Measurements from ENCODE around the gene PER1.
A peak's percentile ranks its signal among the peaks of the same experiment; 100 is the strongest.

Gene PER1

GRCh38 chr17:8153031-8153451, 837 bp upstream of the PER1 start:
- no peak for DNase-seq (ENCODE audit: low read depth in 2 of 2)

- no peak for DNase-seq (ENCODE audit: low read depth in 2 of 2)
Observed at GRCh38 chr17:8151641-8152111, 528 bp downstream of the PER1 start.

- DNase-seq (ENCODE audit: low read depth in 2 of 2) = peak; percentile 83 to 86
Observed at GRCh38 chr17:8151120-8151640, 1.0 kb downstream of the PER1 start.

- DNase-seq (ENCODE audit: low read depth in 2 of 2) = no peak
Observed at GRCh38 chr17:8150194-8151119, 1.7 kb downstream of the PER1 start.

- no peak for DNase-seq (ENCODE audit: low read depth in 2 of 2)
Observed at GRCh38 chr17:8149419-8150193, 2.6 kb downstream of the PER1 start.

DNA sequence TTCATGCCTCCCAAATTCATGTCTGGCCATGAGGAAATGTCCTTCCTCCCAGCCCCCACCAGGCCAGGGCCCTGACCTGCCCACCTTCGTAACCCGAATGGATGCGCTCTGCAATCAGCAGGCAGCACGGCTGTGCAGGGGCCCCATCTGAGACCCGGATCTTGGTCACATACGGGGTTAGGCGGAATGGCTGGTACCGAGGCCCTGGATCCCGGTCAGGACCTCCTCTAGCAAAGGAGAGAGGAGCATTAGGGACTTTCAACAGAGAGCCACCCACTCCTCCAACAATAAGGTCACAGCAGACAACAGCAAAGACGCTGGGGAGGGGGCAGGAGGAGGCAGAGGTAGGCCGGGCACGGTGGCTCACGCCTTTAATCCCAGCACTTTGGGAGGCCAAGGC, 3.6 kb downstream of the PER1 start:
- no peak for DNase-seq (ENCODE audit: low read depth in 2 of 2)

GRCh38 chr17:8147805-8148404, 4.3 kb downstream of the PER1 start:
- no peak for DNase-seq (ENCODE audit: low read depth in 2 of 2)

DNA sequence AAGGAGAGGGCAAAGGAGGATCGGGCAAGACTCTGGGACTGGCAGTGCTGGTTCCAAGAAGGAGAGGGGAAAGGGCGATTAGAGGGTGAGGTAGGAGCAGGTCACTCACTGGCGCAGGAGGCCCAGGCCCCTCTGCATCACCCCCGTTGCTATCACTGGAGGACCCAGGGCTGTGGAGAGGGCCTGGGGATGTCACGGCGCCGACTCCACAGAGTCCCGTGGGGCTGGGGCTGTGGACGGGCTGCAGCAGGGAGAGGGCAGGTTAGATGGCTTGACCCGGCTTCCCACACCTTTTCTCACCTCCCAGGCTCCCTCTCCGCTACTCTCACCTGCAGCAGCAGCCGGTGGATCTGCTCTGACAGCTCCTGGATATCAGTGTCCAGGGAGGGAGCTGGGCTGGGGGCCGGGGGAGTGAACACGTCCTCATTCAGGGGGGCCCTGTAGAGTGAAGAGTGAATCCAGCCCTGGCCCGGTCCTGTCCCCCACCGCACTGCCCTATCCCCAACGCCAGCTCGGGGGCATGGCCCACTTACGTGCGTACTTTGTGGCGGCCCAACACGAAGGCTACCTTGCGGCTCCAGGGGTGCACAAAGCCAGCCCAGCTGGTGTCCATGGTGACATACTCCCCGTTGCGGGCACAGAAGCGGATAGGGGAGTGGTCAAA, 4.9 kb downstream of the PER1 start:
- DNase-seq (ENCODE audit: low read depth in 2 of 2) = no peak

GRCh38 chr17:8146381-8147140, 5.6 kb downstream of the PER1 start:
- no peak for DNase-seq (ENCODE audit: low read depth in 2 of 2)

DNA sequence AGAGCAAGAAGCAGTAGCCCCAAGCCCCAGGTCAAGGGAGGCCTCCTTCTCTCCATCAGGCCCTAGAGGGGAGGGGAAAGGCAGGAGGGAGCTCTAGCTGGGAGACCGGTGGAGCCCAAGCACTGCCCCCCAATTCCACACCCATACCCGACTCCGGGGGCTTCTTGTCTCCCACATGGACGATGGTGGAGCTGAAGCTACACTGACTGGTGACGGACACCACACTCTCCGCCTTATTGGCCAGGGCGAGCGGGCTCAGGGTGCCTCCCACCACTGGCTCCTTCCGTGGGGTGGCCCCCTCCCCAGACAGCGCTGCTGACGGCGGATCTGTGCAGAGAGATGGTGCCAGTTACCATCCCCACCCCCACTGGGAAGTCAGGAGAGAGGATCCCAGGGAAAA, 6.4 kb downstream of the PER1 start:
- no peak for DNase-seq (ENCODE audit: low read depth in 2 of 2)

GRCh38 chr17:8144401-8145231, 7.6 kb downstream of the PER1 start:
- no peak for DNase-seq (ENCODE audit: low read depth in 2 of 2)

DNA sequence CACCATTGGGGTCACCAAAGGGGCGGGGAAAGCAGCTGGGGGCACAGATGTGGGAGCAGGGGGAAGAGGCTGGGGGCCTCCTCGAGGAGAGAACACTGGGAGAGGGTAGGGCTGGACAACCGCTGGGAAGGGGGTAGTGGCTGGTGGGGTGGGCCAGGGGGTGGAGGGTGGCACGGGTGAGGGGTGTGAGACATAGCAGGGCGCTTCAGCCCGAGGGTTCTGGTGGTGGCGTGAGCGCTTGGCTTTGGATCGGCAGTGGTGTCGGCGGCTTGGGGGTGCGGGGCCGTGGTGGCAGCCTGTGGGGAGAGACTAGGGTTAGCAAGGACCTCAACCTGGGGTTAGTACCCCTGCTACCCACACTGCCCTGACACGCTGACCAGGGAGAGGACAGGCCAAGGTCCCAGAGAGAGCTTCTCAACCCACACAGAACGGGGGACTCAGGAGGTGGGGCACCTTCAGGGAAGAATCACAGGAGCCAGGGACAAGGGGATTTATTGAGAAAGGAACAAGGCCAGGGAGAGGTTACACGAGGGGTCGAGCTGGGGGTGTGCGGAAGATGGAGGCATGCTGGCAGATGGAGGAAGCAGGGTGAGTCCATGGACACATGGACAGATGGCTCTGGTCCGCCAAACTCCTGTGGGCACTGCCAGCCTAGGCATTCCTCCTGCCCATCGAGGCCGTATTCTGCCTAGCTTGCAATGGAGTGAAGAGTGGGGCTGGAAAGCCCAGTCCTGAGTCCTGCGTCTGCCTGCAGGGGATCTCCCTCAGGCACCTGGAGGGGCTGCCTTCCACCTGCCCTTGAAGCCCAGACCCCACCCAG, 8.4 kb downstream of the PER1 start:
- DNase-seq (ENCODE audit: low read depth in 2 of 2) = no peak

DNA sequence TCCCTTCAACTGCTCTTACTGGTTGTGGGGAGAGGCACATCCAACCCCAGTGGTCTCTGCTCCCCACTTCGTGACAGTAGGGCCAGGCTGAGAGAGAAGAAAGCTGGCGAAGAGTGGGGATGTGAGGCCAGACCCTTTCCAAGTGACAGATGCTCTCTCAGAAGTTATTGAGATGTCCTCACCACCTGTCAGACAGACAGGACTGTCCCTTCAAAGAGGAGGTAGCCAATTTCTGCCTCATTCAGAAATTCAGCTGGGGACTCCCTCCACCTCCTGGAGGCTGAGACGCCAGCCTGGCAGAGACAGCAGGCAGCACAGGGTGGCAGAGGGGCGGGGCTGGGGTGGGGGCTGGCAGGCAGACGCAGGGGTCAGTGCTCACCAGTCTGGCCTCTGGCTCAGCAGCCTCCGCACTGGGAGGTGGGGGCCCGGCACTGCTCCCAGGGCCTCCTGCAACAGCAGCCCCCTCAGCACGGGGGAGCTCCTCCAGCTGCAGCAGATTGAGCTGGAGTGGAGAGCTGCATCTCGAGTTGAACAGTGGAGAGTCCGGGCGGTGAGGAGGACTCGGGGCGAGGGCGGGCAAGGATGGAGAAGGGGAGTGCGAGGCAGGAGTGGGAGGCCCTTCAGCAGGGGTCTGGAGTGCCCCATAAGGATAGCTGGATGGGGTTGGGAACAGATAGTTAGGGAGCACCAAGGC, 9.2 kb downstream of the PER1 start:
- DNase-seq (ENCODE audit: low read depth in 2 of 2) = no peak

DNA sequence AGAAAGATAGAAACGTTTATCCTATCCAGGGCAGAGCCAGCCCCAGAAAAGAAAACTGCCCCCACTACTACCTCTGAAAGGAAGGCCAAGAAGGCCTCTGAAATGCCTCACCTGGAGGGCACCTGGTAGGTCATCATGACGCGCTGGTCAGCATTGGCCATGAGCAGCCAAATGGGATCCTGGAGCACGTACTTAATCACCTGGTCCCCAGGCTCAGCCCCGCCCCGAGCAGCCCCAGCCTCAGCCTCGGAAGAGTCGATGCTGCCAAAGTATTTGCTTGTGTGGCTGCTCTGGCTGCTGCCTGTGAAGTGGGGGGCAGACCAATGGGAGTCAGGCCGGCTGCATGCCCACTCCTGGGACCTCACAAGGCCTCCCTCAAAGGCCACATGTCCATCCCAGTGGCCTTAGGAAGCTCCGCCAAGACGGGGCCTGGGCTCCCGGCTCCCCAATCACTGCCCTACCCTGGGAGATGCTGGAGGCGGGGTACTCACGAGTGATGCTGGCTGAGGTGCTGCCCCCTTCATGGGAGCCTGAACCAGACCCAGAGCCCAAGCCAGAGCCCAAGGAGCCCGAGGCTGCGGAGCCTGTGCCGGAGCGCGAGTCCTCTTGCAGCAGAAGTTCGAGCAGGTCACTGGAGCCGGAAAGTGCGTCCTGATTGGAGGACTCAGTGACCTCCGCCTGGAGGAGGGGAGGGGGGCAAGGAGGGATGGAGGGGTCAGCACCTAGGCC, 9.9 kb downstream of the PER1 start:
- DNase-seq (ENCODE audit: low read depth in 2 of 2) = no peak

- no peak for DNase-seq (ENCODE audit: low read depth in 2 of 2)
Observed at GRCh38 chr17:8141741-8142140, 10.5 kb downstream of the PER1 start.

- no peak for DNase-seq (ENCODE audit: low read depth in 2 of 2)
Observed at GRCh38 chr17:8141045-8141444, 11.2 kb downstream of the PER1 start.

Measured in stimulated activated CD8-positive, alpha-beta memory T cell treated with anti-CD3 and anti-CD28 coated beads, Interleukin-15, amount 100 ng/mL, for 4 hours (primary cell).